Measurements from ENCODE around the gene MRPS22. TPM values are rescaled to one million over a fixed set of nuclear protein-coding genes. Genes with fewer than 3 reads are reported as not detected.

MRPS22 gene
- total and polyA plus RNA-seq, 8 donors: 28.4 to 63.0 (median 56.5) TPM

GRCh38 chr3:139302084-139302800 lies 41.6 kb upstream of the MRPS22 start:
- ATAC-seq: peak; percentile 90
- no peaks in the 10 kb centered on the region for H3K36me3 ChIP-seq
- H3K4me3 ChIP-seq: no peak overlapping the region
- H3K4me1 ChIP-seq: no peaks in the 10 kb centered on the region
- DNase-seq: peak in 1 of 4 donors; percentile 47
- H3K27me3 ChIP-seq: no peaks in the 10 kb centered on the region
- TF ChIP-seq CTCF (IDR thresholded peaks at IDR 0.05): no peak
- intact Hi-C loops (cut with DNase I): no loop called here
- H3K27ac ChIP-seq: no peak overlapping the region
- no peaks in the 10 kb centered on the region for H3K9me3 ChIP-seq

GRCh38 chr3:139302801-139303113 lies 41.1 kb upstream of the MRPS22 start:
- intact Hi-C loops (cut with DNase I): no loop called here
- no peak overlapping the region for H3K27ac ChIP-seq
- no peaks in the 10 kb centered on the region for H3K9me3 ChIP-seq
- ATAC-seq (no peak), DNase-seq (no peak)
- no peak for TF ChIP-seq CTCF (IDR thresholded peaks at IDR 0.05)
- no peak overlapping the region for H3K4me3 ChIP-seq
- no peaks in the 10 kb centered on the region for H3K4me1 ChIP-seq
- H3K27me3 ChIP-seq: no peaks in the 10 kb centered on the region
- no peaks in the 10 kb centered on the region for H3K36me3 ChIP-seq

GRCh38 chr3:139303216-139303615 lies 40.6 kb upstream of the MRPS22 start:
- intact Hi-C loops (cut with DNase I): no loop called here
- no peak overlapping the region for H3K27ac ChIP-seq
- ATAC-seq (no peak), DNase-seq (no peak)
- H3K27me3 ChIP-seq: no peaks in the 10 kb centered on the region
- no peaks in the 10 kb centered on the region for H3K9me3 ChIP-seq
- no peak overlapping the region for H3K4me3 ChIP-seq
- no peaks in the 10 kb centered on the region for H3K4me1 ChIP-seq
- no peak for TF ChIP-seq CTCF (IDR thresholded peaks at IDR 0.05)
- H3K36me3 ChIP-seq: no peaks in the 10 kb centered on the region

GRCh38 chr3:139304383-139304782 lies 39.4 kb upstream of the MRPS22 start:
- Histone ChIP-seq H3K9me3 (no peaks in the 10 kb centered on the region), H3K36me3 (no peaks in the 10 kb centered on the region), H3K4me3 (no peak overlapping the region), H3K4me1 (no peaks in the 10 kb centered on the region), H3K27ac (no peak overlapping the region), H3K27me3 (no peaks in the 10 kb centered on the region)
- ATAC-seq (no peak), DNase-seq (no peak)
- no peak for TF ChIP-seq CTCF (IDR thresholded peaks at IDR 0.05)
- intact Hi-C loops (cut with DNase I): no loop called here

- no peak for DNase-seq
- Histone ChIP-seq H3K4me1 (no peaks in the 10 kb centered on the region), H3K4me3 (no peak overlapping the region), H3K27ac (no peak overlapping the region), H3K27me3 (no peaks in the 10 kb centered on the region), H3K9me3 (no peaks in the 10 kb centered on the region), H3K36me3 (no peaks in the 10 kb centered on the region)
- intact Hi-C loops (cut with DNase I): no loop called here
- TF ChIP-seq CTCF (IDR thresholded peaks at IDR 0.05): no peak
- ATAC-seq: no peak
These were observed 37.7 kb upstream of the MRPS22 start for GRCh38 chr3:139306078-139306477.
